GM23248 (cell line): ENCODE data around the gene FAM83G.

Source experiments
- EZH2 ChIP-seq: fragments of 200-600 bp; sonication (generic); IDR thresholded peaks from 2 replicates; pipeline ENCODE4 v1.6.1; 2018; ENCODE audit warnings: antibody characterized with exemption, mild to moderate bottlenecking; ENCODE audit not compliant: insufficient read depth, poor library complexity, severe bottlenecking
- EZH2phosphoT487 ChIP-seq: fragments of 200-600 bp; sonication (generic); IDR thresholded peaks from 2 replicates; pipeline ENCODE4 v1.6.1; 2018; ENCODE audit warnings: antibody characterized with exemption, moderate library complexity, mild to moderate bottlenecking, low read depth; ENCODE audit not compliant: insufficient read depth

DNA sequence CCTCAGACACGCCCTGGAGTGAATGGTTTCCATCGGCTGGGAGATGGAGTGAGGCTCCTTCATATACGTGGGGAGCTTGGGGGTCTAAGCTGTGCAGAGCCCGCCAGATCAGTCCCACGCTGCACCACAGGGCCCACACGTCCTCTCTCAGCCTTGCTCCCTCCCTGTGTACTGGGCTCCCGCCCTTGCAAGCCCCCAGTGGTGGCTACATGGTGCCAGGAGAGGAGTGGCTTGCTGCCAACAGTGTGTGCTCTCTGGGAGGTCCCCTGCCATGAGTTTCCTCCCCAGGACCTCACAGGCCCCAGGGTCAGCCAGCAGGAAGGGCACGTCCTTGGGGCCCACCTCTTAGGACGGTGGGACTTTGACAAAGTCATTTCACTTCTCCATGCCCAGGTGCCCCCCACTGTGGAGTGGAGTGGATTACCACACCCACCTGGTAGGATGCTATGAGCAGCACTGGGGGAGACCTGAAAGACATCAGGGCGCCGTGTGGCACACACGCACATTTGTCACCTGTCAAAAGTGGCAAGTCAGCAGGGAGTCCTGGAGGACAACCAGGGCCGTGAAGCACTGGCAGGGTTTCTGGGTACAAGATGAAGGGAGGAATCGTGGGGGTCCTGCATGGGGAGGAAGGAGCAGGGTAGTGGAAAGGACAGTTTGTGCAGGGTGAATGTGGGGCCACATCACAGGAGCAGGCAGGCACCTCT, 38.9 kb downstream of the FAM83G start:
- TF ChIP-seq EZH2 (no peak), EZH2phosphoT487 (no peak)
